Measurements from ENCODE around the gene GPS1. TPM values are rescaled to one million over a fixed set of nuclear protein-coding genes. Genes with fewer than 3 reads are reported as not detected.

Gene GPS1
- total RNA-seq, 1 donor from 2014 or later: 80.3 TPM

- Histone ChIP-seq H3K9me3 (no peaks in the 10 kb centered on the region), H3K27me3 (no peaks in the 10 kb centered on the region), H3K4me3 (peak within 1 kb of the TSS; percentile 44 to 66), H3K36me3 (no peaks in the 10 kb centered on the region), H3K27ac (peak within 1 kb of the TSS; percentile 34), H3K4me1 (peaks cover 22% of the 10 kb centered on the region)
- TF ChIP-seq POLR2A (IDR thresholded peaks at IDR 0.05): no peak
- TF ChIP-seq POLR2AphosphoS5 (IDR thresholded peaks at IDR 0.05; ENCODE audit: insufficient read depth in 1 of 2, low read depth in 1 of 2): no peak
- TF ChIP-seq, protein P1, sequence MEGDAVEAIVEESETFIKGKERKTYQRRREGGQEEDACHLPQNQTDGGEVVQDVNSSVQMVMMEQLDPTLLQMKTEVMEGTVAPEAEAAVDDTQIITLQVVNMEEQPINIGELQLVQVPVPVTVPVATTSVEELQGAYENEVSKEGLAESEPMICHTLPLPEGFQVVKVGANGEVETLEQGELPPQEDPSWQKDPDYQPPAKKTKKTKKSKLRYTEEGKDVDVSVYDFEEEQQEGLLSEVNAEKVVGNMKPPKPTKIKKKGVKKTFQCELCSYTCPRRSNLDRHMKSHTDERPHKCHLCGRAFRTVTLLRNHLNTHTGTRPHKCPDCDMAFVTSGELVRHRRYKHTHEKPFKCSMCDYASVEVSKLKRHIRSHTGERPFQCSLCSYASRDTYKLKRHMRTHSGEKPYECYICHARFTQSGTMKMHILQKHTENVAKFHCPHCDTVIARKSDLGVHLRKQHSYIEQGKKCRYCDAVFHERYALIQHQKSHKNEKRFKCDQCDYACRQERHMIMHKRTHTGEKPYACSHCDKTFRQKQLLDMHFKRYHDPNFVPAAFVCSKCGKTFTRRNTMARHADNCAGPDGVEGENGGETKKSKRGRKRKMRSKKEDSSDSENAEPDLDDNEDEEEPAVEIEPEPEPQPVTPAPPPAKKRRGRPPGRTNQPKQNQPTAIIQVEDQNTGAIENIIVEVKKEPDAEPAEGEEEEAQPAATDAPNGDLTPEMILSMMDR (IDR thresholded peaks at IDR 0.05): no peak
- DNase-seq (ENCODE audit: extremely low spot score in 2 of 2): no peak
- intact Hi-C loops (cut with DNase I): loop anchor here (5.0 kb wide), 2 partner anchors 66 to 121 kb away; partner anchors contain the start of gene FASN
Observed at GRCh38 chr17:82031303-82031884, 20.3 kb upstream of the GPS1 start, which contains the start of gene RAC3. RAC3 (plus strand) TSS chr17:82031678; CDS start chr17:82031762, 84 bp downstream.

DNA sequence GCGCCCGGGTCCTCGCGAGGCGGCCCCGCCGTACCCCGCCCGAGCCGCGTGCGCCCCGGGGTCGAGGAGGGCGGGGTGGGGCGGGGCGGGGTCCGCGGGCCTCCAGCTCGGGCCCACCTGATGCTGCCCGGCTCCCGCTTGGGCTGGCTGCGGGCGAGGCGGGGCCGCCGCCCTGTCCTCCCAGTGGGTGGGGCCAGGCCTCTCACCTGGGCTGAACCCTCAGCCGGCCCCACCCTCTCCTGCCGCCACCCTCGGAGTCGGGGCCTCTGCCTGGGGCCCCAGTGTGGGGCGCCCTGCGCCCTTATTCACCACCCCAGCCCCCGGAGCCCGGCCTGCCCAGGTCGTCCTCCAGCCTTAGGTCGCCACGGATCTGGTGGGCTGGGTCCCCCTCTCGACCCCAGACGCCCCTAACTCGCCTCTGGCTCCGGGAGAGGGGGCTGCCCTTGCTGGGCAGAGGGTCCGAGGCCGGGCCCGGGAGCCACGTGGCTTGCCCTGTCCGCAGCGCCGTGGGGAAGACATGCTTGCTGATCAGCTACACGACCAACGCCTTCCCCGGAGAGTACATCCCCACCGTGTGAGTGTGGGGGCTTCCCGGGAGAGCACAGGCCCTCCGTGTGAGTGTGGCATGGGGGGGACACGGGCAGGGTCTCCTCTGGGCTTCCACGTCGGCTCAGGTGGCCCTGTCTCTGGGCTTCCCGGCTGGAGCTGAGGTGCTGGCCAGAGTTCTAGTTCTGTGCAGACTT lies 19.6 kb upstream of the GPS1 start:
- H3K27ac ChIP-seq: no peak overlapping the region
- no peak for TF ChIP-seq POLR2A (IDR thresholded peaks at IDR 0.05)
- TF ChIP-seq POLR2AphosphoS5 (IDR thresholded peaks at IDR 0.05; ENCODE audit: insufficient read depth in 1 of 2, low read depth in 1 of 2): no peak
- TF ChIP-seq, protein P1 (IDR thresholded peaks at IDR 0.05): no peak
- H3K36me3 ChIP-seq: no peaks in the 10 kb centered on the region
- no peaks in the 10 kb centered on the region for H3K27me3 ChIP-seq
- DNase-seq (ENCODE audit: extremely low spot score in 2 of 2): no peak
- intact Hi-C loops (cut with DNase I): loop anchor here (5.0 kb wide), 2 partner anchors 65 to 120 kb away; partner anchors contain the start of gene FASN
- no peaks in the 10 kb centered on the region for H3K9me3 ChIP-seq
- H3K4me3 ChIP-seq: peak overlapping the region; percentile 7 to 66
- H3K4me1 ChIP-seq: peaks cover 28% of the 10 kb centered on the region

- H3K27me3 ChIP-seq: no peaks in the 10 kb centered on the region
- H3K4me3 ChIP-seq: no peak overlapping the region
- no peak for DNase-seq (ENCODE audit: extremely low spot score in 2 of 2)
- intact Hi-C loops (cut with DNase I): loop anchor here (5.0 kb wide), 2 partner anchors 64 to 119 kb away; partner anchors contain the start of gene FASN
- no peak overlapping the region for H3K27ac ChIP-seq
- no peaks in the 10 kb centered on the region for H3K9me3 ChIP-seq
- TF ChIP-seq POLR2AphosphoS5 (IDR thresholded peaks at IDR 0.05; ENCODE audit: insufficient read depth in 1 of 2, low read depth in 1 of 2): no peak
- TF ChIP-seq, protein P1 (IDR thresholded peaks at IDR 0.05): no peak
- TF ChIP-seq POLR2A (IDR thresholded peaks at IDR 0.05): no peak
- peaks cover 28% of the 10 kb centered on the region for H3K4me1 ChIP-seq
- H3K36me3 ChIP-seq: no peaks in the 10 kb centered on the region
Observed at GRCh38 chr17:82033359-82034085, 18.2 kb upstream of the GPS1 start.

DNA sequence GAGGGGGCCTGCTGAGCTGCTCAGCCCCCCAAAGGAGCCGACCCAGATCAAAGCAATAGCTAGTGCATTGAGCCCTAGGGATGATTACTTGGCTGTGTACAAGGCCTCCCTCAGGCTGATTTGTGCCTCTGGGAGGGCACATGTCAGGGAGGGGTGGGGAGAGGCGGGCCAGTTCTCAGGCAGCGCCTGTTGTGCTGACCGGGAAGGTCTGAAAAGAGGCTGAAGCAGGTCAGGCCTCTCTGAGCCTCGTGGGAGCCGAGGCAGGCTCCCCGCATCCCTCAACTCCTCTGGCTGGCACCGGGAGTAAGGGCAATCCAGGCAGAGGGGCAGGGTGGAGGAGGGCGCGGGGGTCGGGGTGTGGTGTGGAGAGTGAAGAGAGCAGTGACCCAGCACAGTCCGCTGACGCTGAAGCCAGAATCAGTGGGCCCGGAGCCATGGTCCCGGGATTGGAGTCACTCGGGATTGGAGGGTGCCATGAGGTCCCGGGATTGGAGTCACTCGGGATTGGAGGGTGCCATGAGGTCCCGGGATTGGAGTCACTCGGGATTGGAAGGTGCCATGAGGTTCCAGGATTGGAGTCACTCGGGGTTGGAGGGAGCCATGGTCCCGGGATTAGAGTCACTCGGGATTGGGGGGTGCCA lies 17.2 kb upstream of the GPS1 start:
- TF ChIP-seq POLR2AphosphoS5 (IDR thresholded peaks at IDR 0.05; ENCODE audit: insufficient read depth in 1 of 2, low read depth in 1 of 2) (no peak), POLR2A (IDR thresholded peaks at IDR 0.05) (no peak)
- TF ChIP-seq, protein P1 (IDR thresholded peaks at IDR 0.05): no peak
- Histone ChIP-seq H3K27ac (no peak overlapping the region), H3K4me3 (no peak overlapping the region), H3K4me1 (peaks cover 28% of the 10 kb centered on the region), H3K36me3 (no peaks in the 10 kb centered on the region), H3K27me3 (no peaks in the 10 kb centered on the region), H3K9me3 (no peaks in the 10 kb centered on the region)
- intact Hi-C loops (cut with DNase I): loop anchor here (5.0 kb wide), 2 partner anchors 63 to 118 kb away; partner anchors contain the start of gene FASN
- no peak for DNase-seq (ENCODE audit: extremely low spot score in 2 of 2)

All from vagina (tissue), 2 donors.